CD4-positive, alpha-beta T cell treated with Interleukin-10 for 1 hour (primary cell): ENCODE data around the gene TCOF1.

Experiments
- DNase-seq: peaks from one replicate; pipeline ENCODE4 v3.0.0-alpha.2; 2020

The TCOF1 gene

GRCh38 chr5:150357326-150358260, at the start of gene TCOF1:
Gene TCOF1 (plus strand): TSS chr5:150357697. CDS start chr5:150357747, 50 bp downstream.
- peak; percentile 97 for DNase-seq

- DNase-seq = no peak
Measured at GRCh38 chr5:150309101-150309885, 48.2 kb upstream of the TCOF1 start.

GRCh38 chr5:150309886-150310239, 47.6 kb upstream of the TCOF1 start:
- DNase-seq = no peak

- DNase-seq = no peak
Measured at GRCh38 chr5:150310246-150310645, 47.3 kb upstream of the TCOF1 start.

- no peak for DNase-seq
Measured at GRCh38 chr5:150311015-150311692, 46.3 kb upstream of the TCOF1 start.

- no peak for DNase-seq
Measured at GRCh38 chr5:150312518-150312917, 45.0 kb upstream of the TCOF1 start.

GRCh38 chr5:150313501-150313900, 44.0 kb upstream of the TCOF1 start:
- DNase-seq = no peak

- DNase-seq = no peak
Measured at GRCh38 chr5:150313921-150314716, 43.4 kb upstream of the TCOF1 start.

- no peak for DNase-seq
Measured at GRCh38 chr5:150315245-150315644, 42.3 kb upstream of the TCOF1 start.

GRCh38 chr5:150316320-150316719, 41.2 kb upstream of the TCOF1 start:
- DNase-seq = no peak

GRCh38 chr5:150317048-150318003, 40.2 kb upstream of the TCOF1 start:
- DNase-seq = no peak

- DNase-seq = no peak
Measured at GRCh38 chr5:150318613-150319483, 38.6 kb upstream of the TCOF1 start.

- DNase-seq = no peak
Measured at GRCh38 chr5:150319484-150319790, 38.1 kb upstream of the TCOF1 start.

- no peak for DNase-seq
Measured at GRCh38 chr5:150320044-150320613, 37.4 kb upstream of the TCOF1 start.

- DNase-seq = no peak
Measured at GRCh38 chr5:150321211-150321610, 36.3 kb upstream of the TCOF1 start.

GRCh38 chr5:150321784-150322183, 35.7 kb upstream of the TCOF1 start:
- no peak for DNase-seq

GRCh38 chr5:150322202-150322601, 35.3 kb upstream of the TCOF1 start:
- no peak for DNase-seq

- no peak for DNase-seq
Measured at GRCh38 chr5:150323092-150323491, 34.4 kb upstream of the TCOF1 start.

- DNase-seq = no peak
Measured at GRCh38 chr5:150323819-150324218, 33.7 kb upstream of the TCOF1 start.

- DNase-seq = no peak
Measured at GRCh38 chr5:150325426-150325825, 32.1 kb upstream of the TCOF1 start.
